NCI-H748 (cell line): ENCODE results near the gene ODAD4.
"Not testable (repeated sequence)": the region's sequence is repeated elsewhere in the genome, so short reads cannot be mapped to it uniquely, and the experiment has no call there.

Experiments
- DNase-seq: peaks from one replicate; lab custom pipeline; 2025; ENCODE audit not compliant: unreplicated experiment; lab: John Stamatoyannopoulos, UW

Gene ODAD4

GRCh38 chr17:42000413-42001133 is 70.2 kb downstream of the ODAD4 start:
- DNase-seq: no peak

GRCh38 chr17:42001729-42002128 is 71.3 kb downstream of the ODAD4 start:
- DNase-seq: no peak

GRCh38 chr17:42002175-42002791 is 71.9 kb downstream of the ODAD4 start:
- DNase-seq: no peak

DNA sequence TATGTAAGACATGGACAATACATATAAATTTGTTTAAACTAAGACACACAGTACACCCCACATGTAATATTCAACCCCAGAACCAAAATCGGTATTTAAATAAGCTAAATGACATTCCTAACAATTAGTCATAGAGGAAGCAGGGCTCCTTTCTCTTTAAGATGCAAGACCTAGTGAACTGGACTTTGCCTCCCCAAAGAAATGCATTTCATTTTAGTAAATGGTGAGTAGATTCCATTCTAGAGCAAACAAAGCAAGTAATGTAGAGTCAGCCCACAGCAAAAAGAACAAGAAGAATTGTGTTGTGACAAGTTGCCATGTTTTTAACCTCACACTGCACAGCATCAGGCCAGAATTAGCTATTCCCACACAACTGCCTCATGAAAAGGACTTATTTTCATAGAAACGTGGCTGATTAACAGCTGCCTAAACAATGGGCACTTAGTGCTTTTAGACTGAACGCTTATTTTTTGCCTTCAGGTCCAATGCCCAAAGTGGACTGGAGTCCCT is 72.4 kb downstream of the ODAD4 start:
- DNase-seq: no peak

- DNase-seq: no peak
These were observed 74.7 kb downstream of the ODAD4 start for GRCh38 chr17:42005166-42005565.

DNA sequence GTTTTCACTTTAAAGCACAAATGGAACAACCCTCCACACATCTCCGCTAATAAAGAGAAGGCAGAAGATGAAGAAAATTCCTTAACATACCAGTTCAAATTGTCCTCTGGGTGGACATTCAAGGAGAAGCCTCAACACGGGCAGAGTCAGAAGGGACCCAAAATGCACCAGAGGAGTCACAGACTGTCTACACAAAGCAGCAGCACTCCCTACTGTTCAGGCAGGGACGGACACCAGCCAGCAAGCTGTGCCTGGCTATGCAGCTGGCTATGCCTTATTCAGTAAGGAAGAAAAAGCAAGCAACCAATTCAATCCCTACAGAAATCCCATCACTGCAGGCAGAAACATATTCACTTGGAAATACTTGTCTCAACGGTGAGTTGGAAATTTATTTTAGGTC is 78.8 kb downstream of the ODAD4 start:
- no peak for DNase-seq

- not testable (repeated sequence) for DNase-seq
These were observed 79.9 kb downstream of the ODAD4 start for GRCh38 chr17:42010266-42010680.

DNA sequence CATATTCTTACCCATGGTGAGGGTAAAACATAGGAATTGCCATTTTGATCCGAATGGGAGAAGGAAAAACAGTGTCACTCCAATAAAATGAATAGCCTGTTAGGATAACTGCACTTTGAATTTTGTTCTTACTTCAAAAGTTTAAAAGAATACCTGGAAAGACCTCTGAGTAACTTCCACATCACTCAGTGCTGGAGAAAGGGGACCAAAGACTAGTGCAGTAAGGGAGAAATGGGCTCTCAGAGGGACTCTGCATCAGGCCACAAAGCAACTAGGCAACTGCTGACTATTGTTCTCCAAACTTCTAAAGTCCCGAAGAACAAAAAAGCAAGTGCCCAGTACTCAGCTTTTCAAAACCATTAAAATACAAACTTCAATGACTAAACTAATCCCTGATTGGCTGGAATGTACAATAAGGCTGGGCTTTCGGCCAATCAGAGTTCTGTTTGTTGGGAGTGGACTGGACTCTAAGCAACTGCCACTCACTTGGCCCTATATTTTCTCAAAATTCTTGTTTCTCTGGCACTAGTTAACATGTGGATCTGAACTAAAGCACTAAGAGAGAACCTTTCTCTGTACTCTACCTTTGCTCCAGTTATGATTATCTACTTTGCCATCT is 80.6 kb downstream of the ODAD4 start:
- DNase-seq: no peak

GRCh38 chr17:42012363-42012762 is 81.9 kb downstream of the ODAD4 start:
- DNase-seq: not testable (repeated sequence)

- not testable (repeated sequence) for DNase-seq
These were observed 83.3 kb downstream of the ODAD4 start for GRCh38 chr17:42013740-42014139.
